Vein endothelial cell (primary cell): ENCODE data around the gene PMM2. TPM values are rescaled to one million over a fixed set of nuclear protein-coding genes. Genes with fewer than 3 reads are reported as not detected.

Experiments used
- total RNA-seq: library from RNA; depleted of rRNA; stranded (reverse); fragments of >200 nt; gene quantifications from 2 replicates; pipeline ENCODE4 v1.2.3, GENCODE V29; 2012

The PMM2 gene
- total RNA-seq, result 49.6 and 52.4 TPM in 2 replicates

GRCh38 chr16:8797364-8798173, at the start of gene PMM2, which contains the start of gene TMEM186:
Gene PMM2 (plus strand): TSS chr16:8797839. CDS start chr16:8797883, 44 bp downstream.
Gene TMEM186 (minus strand): TSS chr16:8797639. CDS start chr16:8797614, 25 bp downstream.

GRCh38 chr16:8868416-8869211, 71.0 kb downstream of the PMM2 start, which contains the start of gene CARHSP1:
Gene CARHSP1 (minus strand): TSS chr16:8869006. CDS start chr16:8859328, 9,678 bp downstream.

GRCh38 chr16:8882041-8882617, 84.5 kb downstream of the PMM2 start, which contains the start of gene LITAFD:
Gene LITAFD (plus strand): TSS chr16:8882351. CDS start chr16:8884356, 2,005 bp downstream.

Other genes starting within 250 kb of the PMM2 start
- not detected in 2 replicates for gene TMEM114, start 207.3 kb upstream of the PMM2 start, total RNA-seq
- 23.0 and 33.6 TPM in 2 replicates for gene METTL22, start 176.1 kb upstream of the PMM2 start, total RNA-seq
- 0.98 and 1.1 TPM in 2 replicates for gene ABAT, start 123.2 kb upstream of the PMM2 start, total RNA-seq
- gene TMEM186, start 200 bp upstream of the PMM2 start, total RNA-seq, result 2.9 and 4.6 TPM in 2 replicates
- gene CARHSP1, start 71.2 kb downstream of the PMM2 start, total RNA-seq, result 59.0 and 97.0 TPM in 2 replicates
- not detected in 2 replicates for gene LITAFD, start 84.5 kb downstream of the PMM2 start, total RNA-seq
- gene USP7, start 166.1 kb downstream of the PMM2 start, total RNA-seq, result 66.0 and 67.3 TPM in 2 replicates